Endothelial cell of umbilical vein (primary cell): Measurements from ENCODE around the gene STAC3. TPM values are rescaled to one million over a fixed set of nuclear protein-coding genes. Genes with fewer than 3 reads are reported as not detected.
"Not testable (repeated sequence)": the region's sequence is repeated elsewhere in the genome, so short reads cannot be mapped to it uniquely, and the experiment has no call there.

Experiments
- BruUV-seq: library from RNA; stranded (reverse); fragments of 400-500 nt; replicated peaks from 2 replicates; lab custom pipeline; 2021; lab: Mats Ljungman, UMichigan
- CTCF ChIA-PET: fragments of 300-600, 350-600 bp; sonication (Branson Sonifier 250); formaldehyde crosslinking; loops from one replicate; lab custom pipeline; 2021; ENCODE audit warnings: antibody characterized with exemption, inconsistent platforms; lab: Charles Lee
- POLR2A ChIA-PET: fragments of 300-600, 350-600 bp; sonication (Branson Sonifier 250); formaldehyde crosslinking; loops from one replicate; lab custom pipeline; 2021; ENCODE audit warnings: antibody characterized with exemption, inconsistent platforms; lab: Charles Lee
- DNase-seq: peaks from one replicate; pipeline ENCODE4 v3.0.0-alpha.2; 2011; ENCODE audit warnings: low read depth, low spot score
- FAIRE-seq: peaks from 2 replicates; lab custom pipeline; 2011; peaks lifted over from hg19 to GRCh38; lab: Jason Lieb, UNC
- H2AFZ ChIP-seq: 2 replicates; pipeline ENCODE4 v1.6.0; 2012; ENCODE audit warnings: low read depth, low read length, control low read depth, inconsistent platforms
- H3K27ac ChIP-seq: 2 replicates; pipeline ENCODE4 v1.5.1; 2011; ENCODE audit warnings: low read depth, mild to moderate bottlenecking, control low read depth, low read length, moderate library complexity; ENCODE audit not compliant: insufficient read depth
- H3K27me3 ChIP-seq, 2 experiments: 2 replicates each; pipeline versions ENCODE4 v1.6.0 to v1.6.1; 2011; ENCODE audit warnings: low read length in 2 of 2, mixed read lengths in 1 of 2; ENCODE audit not compliant: control insufficient read depth in 2 of 2, insufficient read depth in 2 of 2
- H3K36me3 ChIP-seq, 2 experiments: 2 replicates in 1 of 2; 3 replicates in 1 of 2; pipeline ENCODE4 v1.5.1; 2011; ENCODE audit warnings: low read length in 2 of 2, mild to moderate bottlenecking in 1 of 2, moderate library complexity in 1 of 2; ENCODE audit not compliant: control insufficient read depth in 2 of 2, insufficient read depth in 2 of 2; ENCODE audit errors: extremely low read depth in 1 of 2
- H3K4me1 ChIP-seq: 3 replicates; pipeline ENCODE4 v1.5.1; 2011; ENCODE audit warnings: mild to moderate bottlenecking, low read length; ENCODE audit not compliant: control insufficient read depth, insufficient read depth; ENCODE audit errors: extremely low read depth
- H3K4me2 ChIP-seq: 2 replicates; pipeline ENCODE4 v1.6.1; 2011; ENCODE audit warnings: low read length, control low read depth, mixed read lengths; ENCODE audit not compliant: insufficient read depth
- H3K4me3 ChIP-seq, 3 experiments: fragments of 200-600 bp in 1 of 3; sonication (generic), shearing (Covaris generic) in 1 of 3; replicated peaks in 1 of 3; 2 replicates each; pipeline ENCODE4 v1.5.1; 2011 to 2016; ENCODE audit warnings: control low read depth in 3 of 3, low read length in 3 of 3, mild to moderate bottlenecking in 2 of 3, inconsistent platforms in 1 of 3, low read depth in 1 of 3, moderate library complexity in 1 of 3; ENCODE audit not compliant: insufficient read depth in 1 of 3
- H3K79me2 ChIP-seq: 2 replicates; pipeline ENCODE4 v1.6.0; 2012; ENCODE audit warnings: low read length, inconsistent platforms; ENCODE audit not compliant: control insufficient read depth, insufficient read depth
- H3K9ac ChIP-seq: replicated peaks from 2 replicates; pipeline ENCODE3; 2011; ENCODE audit warnings: low read length, control low read depth; ENCODE audit not compliant: insufficient read depth; ENCODE audit errors: extremely low read depth
- H3K9me1 ChIP-seq: replicated peaks from 3 replicates; pipeline ENCODE4 v1.6.0; 2011; ENCODE audit warnings: mild to moderate bottlenecking, low read length; ENCODE audit not compliant: control insufficient read depth, insufficient read depth; ENCODE audit errors: extremely low read depth
- H3K9me3 ChIP-seq: replicated peaks from 2 replicates; pipeline ENCODE4 v1.5.1; 2012; ENCODE audit warnings: low read length, inconsistent platforms; ENCODE audit not compliant: control insufficient read depth, insufficient read depth
- H4K20me1 ChIP-seq: replicated peaks from 2 replicates; pipeline ENCODE3; 2011; ENCODE audit warnings: mild to moderate bottlenecking, low read length; ENCODE audit not compliant: control insufficient read depth, insufficient read depth; ENCODE audit errors: extremely low read depth
- CTCF ChIP-seq, 2 donors: IDR thresholded peaks; 1 replicate in 1 of 2; 2 replicates in 1 of 2; pipeline ENCODE4 v1.5.1; 2011; ENCODE audit warnings: low read length in 2 of 2, mild to moderate bottlenecking in 2 of 2, moderate library complexity in 2 of 2, control low read depth in 1 of 2, inconsistent platforms in 1 of 2, low read depth in 1 of 2; ENCODE audit not compliant: insufficient read depth in 1 of 2; ENCODE audit errors: extremely low read depth in 1 of 2
- GATA2 ChIP-seq: IDR thresholded peaks from 2 replicates; pipeline ENCODE4 v1.7.0; 2011; ENCODE audit warnings: low read depth, mild to moderate bottlenecking, moderate library complexity, mixed read lengths, low read length; ENCODE audit not compliant: insufficient read length, insufficient read depth
- MYC ChIP-seq: IDR thresholded peaks from one replicate; pipeline ENCODE4 v1.6.1; 2011; ENCODE audit warnings: mild to moderate bottlenecking, low read depth, low read length
- dilution Hi-C: fragments of 300-500 bp; cut with MboI; formaldehyde crosslinking; loops from one replicate; pipeline ENCODE4 v1.15.0; 2019; ENCODE audit warnings: low sequenced_read_pairs; ENCODE audit not compliant: extremely low pct_ligation_motif_present
- intact Hi-C: fragments of 100-400 bp; cut with micrococcal nuclease; formaldehyde crosslinking; loops from one replicate; pipeline ENCODE4 v1.10.0; 2022
- polyA plus RNA-seq, 4 experiments: library from polyadenylated mRNA; depleted of rRNA in 3 of 4; stranded (reverse) in 3 of 4; unstranded in 1 of 4; fragments of >200 nt; gene quantifications; 2 replicates each; pipeline versions ENCODE4 v1.2.1 to v1.2.3, GENCODE V29; 2011 to 2012; ENCODE audit warnings: missing spikeins in 1 of 4
- total RNA-seq: library from RNA; stranded (reverse); gene quantifications from 2 replicates; pipeline ENCODE4 v1.2.3, GENCODE V29; 2021

Gene STAC3
- total and polyA plus RNA-seq, 2 donors (not counting 3 experiments of a cell fraction or from before 2014, with no cell fraction given), result 0.36 to 0.55 TPM

DNA sequence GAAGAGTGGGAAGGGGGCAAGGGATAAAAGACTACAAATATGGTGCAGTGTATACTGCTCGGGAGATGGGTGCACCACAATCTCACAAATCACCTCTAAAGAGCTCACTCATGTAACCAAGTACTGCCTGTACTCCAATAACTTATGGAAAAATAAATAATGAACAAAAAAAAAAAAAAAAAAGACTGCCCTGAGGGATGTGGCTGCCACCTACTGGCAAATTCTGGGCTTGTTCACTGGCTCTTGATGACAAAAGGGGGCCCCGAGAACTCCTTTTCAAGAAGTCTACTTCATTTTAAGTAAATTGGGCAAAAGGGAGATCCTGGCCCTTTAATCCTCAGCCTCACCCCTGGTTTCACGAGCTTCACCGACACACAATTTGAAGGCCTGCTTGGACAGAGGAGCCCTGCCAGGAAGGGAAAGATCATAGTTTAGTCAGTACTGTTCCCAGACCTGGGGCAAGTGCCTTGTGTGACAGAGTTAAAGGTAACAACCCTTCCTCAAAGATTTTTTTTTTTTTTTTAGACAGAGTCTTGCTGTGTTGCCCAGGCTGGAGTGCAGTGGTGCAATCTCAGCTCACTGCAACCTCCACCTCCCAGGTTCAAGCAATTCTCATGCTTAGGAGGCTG is 26.1 kb upstream of the STAC3 start:
- no peaks in the 10 kb centered on the region for H3K79me2 ChIP-seq
- dilution Hi-C loops (no loop called here), intact Hi-C loops (loop anchor here (1.0 kb wide), 1 partner anchor 14 kb away; no protein-coding TSS in a partner anchor)
- H3K4me2 ChIP-seq, result no peak overlapping the region
- H3K27ac ChIP-seq, result no peak overlapping the region
- H2AFZ ChIP-seq, result no peak overlapping the region
- no peaks in the 10 kb centered on the region for H3K27me3 ChIP-seq
- no peaks in the 10 kb centered on the region for H3K36me3 ChIP-seq
- ChIA-PET CTCF (interaction anchor here (0.7 to 3.4 kb wide), 10 partner anchors 9 to 182 kb away, joined by 3 to 20 read pairs (median 4); no protein-coding TSS in a partner anchor), POLR2A (interaction anchor here (0.6 kb wide), 1 partner anchor 267 kb away, joined by 3 read pairs; no protein-coding TSS in a partner anchor)
- peaks cover 18% of the 10 kb centered on the region for H3K4me1 ChIP-seq
- no peaks in the 10 kb centered on the region for H4K20me1 ChIP-seq
- peak; percentile 41 to 48 for TF ChIP-seq CTCF (IDR thresholded peaks at IDR 0.05; ENCODE audit: extremely low read depth in 1 of 2, insufficient read depth in 1 of 2, low read depth in 1 of 2, low read length in 2 of 2)
- no peak for TF ChIP-seq MYC
- no peak for TF ChIP-seq GATA2
- H3K4me3 ChIP-seq, result no peak overlapping the region
- DNase-seq (peak; percentile 49), FAIRE-seq (no peak)
- H3K9me3 ChIP-seq, result no peaks in the 10 kb centered on the region
- no TSS peak for BruUV-seq
- no peaks in the 10 kb centered on the region for H3K9me1 ChIP-seq
- no peak overlapping the region for H3K9ac ChIP-seq

GRCh38 chr12:57276233-57276632 is 25.2 kb upstream of the STAC3 start:
- H3K79me2 ChIP-seq, H3K9me3 ChIP-seq, H3K9me1 ChIP-seq, H3K4me3 ChIP-seq, POLR2A ChIA-PET, H3K4me2 ChIP-seq, H3K27ac ChIP-seq, H3K36me3 ChIP-seq, DNase-seq, FAIRE-seq, intact Hi-C loops, H3K9ac ChIP-seq, H2AFZ ChIP-seq, H4K20me1 ChIP-seq, BruUV-seq, H3K27me3 ChIP-seq, dilution Hi-C loops: not testable (repeated sequence)
- H3K4me1 ChIP-seq, result peaks cover 18% of the 10 kb centered on the region
- CTCF ChIA-PET, result interaction anchor here (0.7 to 3.4 kb wide), 6 partner anchors 10 to 177 kb away, joined by 3 to 20 read pairs (median 8); no protein-coding TSS in a partner anchor
